Endodermal cell (in vitro differentiated cells): Measurements from ENCODE around the gene PLXNB3. TPM values are rescaled to one million over a fixed set of nuclear protein-coding genes. Genes with fewer than 3 reads are reported as not detected.

Experiments
- DNase-seq: peaks from one replicate; pipeline ENCODE4 v3.0.0-alpha.2; 2017
- H3K27ac ChIP-seq: 2 replicates; pipeline ENCODE4 v1.5.1; 2013; ENCODE audit warnings: mild to moderate bottlenecking, low read depth, low read length, moderate library complexity
- H3K27me3 ChIP-seq: 2 replicates; pipeline ENCODE4 v1.6.1; 2013; ENCODE audit warnings: mild to moderate bottlenecking, low read length, moderate library complexity; ENCODE audit not compliant: insufficient read depth, control insufficient read depth, poor library complexity, severe bottlenecking
- H3K36me3 ChIP-seq: 2 replicates; pipeline ENCODE4 v1.7.0; 2013; ENCODE audit warnings: mild to moderate bottlenecking, low read length, moderate library complexity; ENCODE audit not compliant: control insufficient read depth, insufficient read depth
- H3K4me1 ChIP-seq: one replicate; pipeline ENCODE4 v1.7.0; 2013; ENCODE audit warnings: low read length; ENCODE audit not compliant: control insufficient read depth, insufficient read depth
- H3K4me3 ChIP-seq: 2 replicates; pipeline ENCODE4 v1.5.1; 2013; ENCODE audit warnings: mild to moderate bottlenecking, low read length, moderate library complexity
- H3K9ac ChIP-seq: 2 replicates; pipeline ENCODE4 v1.6.1; 2013; ENCODE audit warnings: mild to moderate bottlenecking, low read length, moderate library complexity; ENCODE audit not compliant: poor library complexity, severe bottlenecking; ENCODE audit errors: extremely low read depth
- H3K9me3 ChIP-seq: 2 replicates; pipeline ENCODE4 v1.6.1; 2013; ENCODE audit warnings: mild to moderate bottlenecking, low read length, moderate library complexity; ENCODE audit not compliant: control insufficient read depth
- H3K27ac Mint-ChIP-seq: 2 replicates; pipeline ENCODE4 v1.8.0; 2020; ENCODE audit warnings: mixed read lengths
- H3K27me3 Mint-ChIP-seq: 2 replicates; pipeline ENCODE4 v1.8.0; 2021; ENCODE audit warnings: mild to moderate bottlenecking, mixed read lengths; ENCODE audit not compliant: insufficient read depth
- H3K36me3 Mint-ChIP-seq: 2 replicates; pipeline ENCODE4 v1.8.0; 2020; ENCODE audit warnings: low read depth, mixed read lengths
- H3K4me1 Mint-ChIP-seq: 2 replicates; pipeline ENCODE4 v1.8.0; 2020; ENCODE audit warnings: mixed read lengths
- H3K4me3 Mint-ChIP-seq: 2 replicates; pipeline ENCODE4 v1.8.0; 2020; ENCODE audit warnings: mild to moderate bottlenecking, moderate library complexity, mixed read lengths
- H3K9me3 Mint-ChIP-seq: 2 replicates; pipeline ENCODE4 v1.8.0; 2020; ENCODE audit warnings: mild to moderate bottlenecking, mixed read lengths
- WGBS, 2 experiments: methylation state at CpG; one replicate each; pipeline versions ENCODE4 v1.1.5 to v1.1.7; 2013; ENCODE audit warnings: missing lambda C conversion rate in 2 of 2, mixed read lengths in 1 of 2; ENCODE audit not compliant: insufficient coverage in 1 of 2, insufficient read length in 1 of 2; 5-methylcytosine and 5-hydroxymethylcytosine counted together
- total RNA-seq, 2 donors: library from RNA; stranded (reverse); fragmentation: NEBNext Ultra II Directional in 1 of 2; extraction: Animal tissue kit (Norgen Biotek cat#: 25700) in 1 of 2; gene quantifications; 2 replicates in 1 of 2; 3 replicates in 1 of 2; pipeline ENCODE4 v1.2.1, GENCODE V29; 2021
- TF ChIP-seq, protein P1 (sequence below): fragments of 200-600 bp; sonication (generic); conservative IDR thresholded peaks from 2 replicates; pipeline ENCODE4 v1.5.0; 2021; ENCODE audit warnings: antibody characterized with exemption, mild to moderate bottlenecking

PLXNB3 gene
- total RNA-seq, 2 donors from 2014 or later, result 1.1 TPM

GRCh38 chrX:153784325-153784967, 20.4 kb downstream of the PLXNB3 start:
- no peak overlapping the region for H3K27ac Mint-ChIP-seq
- TF ChIP-seq, protein P1, sequence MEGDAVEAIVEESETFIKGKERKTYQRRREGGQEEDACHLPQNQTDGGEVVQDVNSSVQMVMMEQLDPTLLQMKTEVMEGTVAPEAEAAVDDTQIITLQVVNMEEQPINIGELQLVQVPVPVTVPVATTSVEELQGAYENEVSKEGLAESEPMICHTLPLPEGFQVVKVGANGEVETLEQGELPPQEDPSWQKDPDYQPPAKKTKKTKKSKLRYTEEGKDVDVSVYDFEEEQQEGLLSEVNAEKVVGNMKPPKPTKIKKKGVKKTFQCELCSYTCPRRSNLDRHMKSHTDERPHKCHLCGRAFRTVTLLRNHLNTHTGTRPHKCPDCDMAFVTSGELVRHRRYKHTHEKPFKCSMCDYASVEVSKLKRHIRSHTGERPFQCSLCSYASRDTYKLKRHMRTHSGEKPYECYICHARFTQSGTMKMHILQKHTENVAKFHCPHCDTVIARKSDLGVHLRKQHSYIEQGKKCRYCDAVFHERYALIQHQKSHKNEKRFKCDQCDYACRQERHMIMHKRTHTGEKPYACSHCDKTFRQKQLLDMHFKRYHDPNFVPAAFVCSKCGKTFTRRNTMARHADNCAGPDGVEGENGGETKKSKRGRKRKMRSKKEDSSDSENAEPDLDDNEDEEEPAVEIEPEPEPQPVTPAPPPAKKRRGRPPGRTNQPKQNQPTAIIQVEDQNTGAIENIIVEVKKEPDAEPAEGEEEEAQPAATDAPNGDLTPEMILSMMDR, result no peak
- no peak for DNase-seq

DNA sequence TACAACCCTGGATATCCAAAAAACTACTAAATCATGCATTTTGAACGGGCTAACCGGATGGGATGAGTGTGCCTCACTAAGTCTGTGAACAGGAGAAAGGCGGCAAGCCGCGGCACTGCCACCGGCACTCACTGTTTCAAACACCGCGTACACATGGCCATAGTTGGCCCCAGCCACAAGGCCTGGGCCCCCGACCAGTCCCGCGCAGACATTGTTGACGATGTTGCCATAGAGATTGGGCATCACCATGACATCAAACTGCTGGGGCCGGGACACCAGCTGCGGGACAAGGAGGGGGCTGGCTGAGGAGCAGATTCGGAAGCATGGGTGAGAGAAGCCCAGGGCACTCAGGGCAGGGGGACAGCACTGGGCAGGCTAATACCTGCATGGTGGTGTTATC, 22.6 kb downstream of the PLXNB3 start:
- Mint-ChIP-seq H3K4me3 (no peak overlapping the region), H3K9me3 (peaks cover 43% of the 10 kb centered on the region), H3K27ac (no peak overlapping the region), H3K27me3 (no peaks in the 10 kb centered on the region), H3K36me3 (peaks cover 19% of the 10 kb centered on the region), H3K4me1 (peaks cover 2% of the 10 kb centered on the region)
- no peak for DNase-seq
- Histone ChIP-seq H3K27ac (no peak overlapping the region), H3K9me3 (no peaks in the 10 kb centered on the region), H3K4me3 (no peak overlapping the region), H3K27me3 (no peaks in the 10 kb centered on the region), H3K4me1 (no peaks in the 10 kb centered on the region), H3K9ac (no peak overlapping the region), H3K36me3 (no peaks in the 10 kb centered on the region)
- 96% methylated on average over 15 of the region's 15 CpGs; no CpG with 5 or more reads in 1 of the 2 experiments for WGBS, 2 experiments
- TF ChIP-seq, protein P1, result no peak

More at GRCh38 chrX:153784325-153784967, 20.4 kb downstream of the PLXNB3 start:
- Histone ChIP-seq H3K36me3 (no peaks in the 10 kb centered on the region), H3K4me1 (no peaks in the 10 kb centered on the region), H3K4me3 (no peak overlapping the region), H3K27me3 (no peaks in the 10 kb centered on the region), H3K9me3 (no peaks in the 10 kb centered on the region), H3K27ac (no peak overlapping the region), H3K9ac (no peak overlapping the region)
- H3K4me1 Mint-ChIP-seq, result no peaks in the 10 kb centered on the region
- WGBS, 2 experiments, result 95% methylated on average over 25 of the region's 27 CpGs; no CpG with 5 or more reads in 1 of the 2 experiments
- H3K36me3 Mint-ChIP-seq, result peaks cover 11% of the 10 kb centered on the region
- peaks cover 47% of the 10 kb centered on the region for H3K9me3 Mint-ChIP-seq
- no peaks in the 10 kb centered on the region for H3K27me3 Mint-ChIP-seq
- no peak overlapping the region for H3K4me3 Mint-ChIP-seq

GRCh38 chrX:153789654-153790053, 25.6 kb downstream of the PLXNB3 start:
- Mint-ChIP-seq H3K27ac (no peak overlapping the region), H3K4me3 (no peak overlapping the region), H3K9me3 (peaks cover 51% of the 10 kb centered on the region), H3K36me3 (peaks cover 19% of the 10 kb centered on the region), H3K27me3 (no peaks in the 10 kb centered on the region), H3K4me1 (peaks cover 2% of the 10 kb centered on the region)
- Histone ChIP-seq H3K9me3 (no peaks in the 10 kb centered on the region), H3K27me3 (no peaks in the 10 kb centered on the region), H3K36me3 (no peaks in the 10 kb centered on the region), H3K4me3 (no peak overlapping the region), H3K4me1 (no peaks in the 10 kb centered on the region), H3K9ac (no peak overlapping the region), H3K27ac (no peak overlapping the region)
- 97% methylated on average over 7 to 12 of the region's 12 CpGs for WGBS, 2 experiments
- no peak for DNase-seq
- TF ChIP-seq, protein P1, result no peak
